ENCODE results near the gene TEAD3. TPM values are rescaled to one million over a fixed set of nuclear protein-coding genes. Genes with fewer than 3 reads are reported as not detected.
"Not testable (repeated sequence)": the region's sequence is repeated elsewhere in the genome, so short reads cannot be mapped to it uniquely, and the experiment has no call there.

TEAD3 gene
- total RNA-seq, 1 experiment from 2014 or later: 34.3 TPM

DNA sequence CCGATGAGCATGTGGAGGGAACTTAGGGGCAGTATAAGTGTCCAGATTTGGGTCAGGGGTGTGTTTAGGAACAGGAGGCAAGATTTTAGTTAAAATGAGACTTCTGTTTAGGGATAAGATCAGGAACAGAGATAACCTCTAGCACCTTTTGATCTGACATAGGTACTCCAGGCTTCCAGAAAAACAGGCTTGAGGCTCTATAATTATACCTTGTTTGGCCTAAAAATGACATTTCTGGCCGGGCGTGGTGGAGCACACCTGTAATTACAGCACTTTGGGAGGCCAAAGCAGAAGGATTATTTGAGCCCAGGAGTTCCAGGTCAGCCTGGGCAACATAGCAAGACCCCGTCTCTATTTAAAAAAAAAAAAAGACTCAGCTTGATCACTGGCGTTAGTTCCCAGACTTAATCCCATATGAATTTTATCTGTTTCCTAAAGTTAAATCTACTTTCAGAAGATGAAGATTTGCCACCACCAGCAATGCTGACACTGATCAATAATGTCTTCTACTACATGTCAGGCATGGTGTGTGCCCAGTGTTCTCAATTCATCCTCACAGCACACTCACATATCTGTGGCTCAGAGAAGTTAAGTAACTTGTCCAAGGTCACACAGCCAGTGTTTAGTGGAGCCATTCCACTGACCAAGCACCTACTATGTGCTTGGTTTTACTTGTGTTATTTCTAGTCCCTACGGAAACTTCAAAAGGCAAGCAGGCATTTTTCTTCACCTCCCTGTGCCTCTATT is 21.9 kb upstream of the TEAD3 start:
- DNase-seq (ENCODE audit: low spot score) (no peak), ATAC-seq (no peak)
- TF ChIP-seq AR (CRISPR knock-in tag; IDR thresholded peaks at IDR 0.05): no peak
- TF ChIP-seq USF2 (CRISPR knock-in tag; IDR thresholded peaks at IDR 0.05): no peak
- TF ChIP-seq, protein P1, sequence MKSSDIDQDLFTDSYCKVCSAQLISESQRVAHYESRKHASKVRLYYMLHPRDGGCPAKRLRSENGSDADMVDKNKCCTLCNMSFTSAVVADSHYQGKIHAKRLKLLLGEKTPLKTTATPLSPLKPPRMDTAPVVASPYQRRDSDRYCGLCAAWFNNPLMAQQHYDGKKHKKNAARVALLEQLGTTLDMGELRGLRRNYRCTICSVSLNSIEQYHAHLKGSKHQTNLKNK (CRISPR knock-in tag; IDR thresholded peaks at IDR 0.05): no peak
- TF ChIP-seq, protein P2, sequence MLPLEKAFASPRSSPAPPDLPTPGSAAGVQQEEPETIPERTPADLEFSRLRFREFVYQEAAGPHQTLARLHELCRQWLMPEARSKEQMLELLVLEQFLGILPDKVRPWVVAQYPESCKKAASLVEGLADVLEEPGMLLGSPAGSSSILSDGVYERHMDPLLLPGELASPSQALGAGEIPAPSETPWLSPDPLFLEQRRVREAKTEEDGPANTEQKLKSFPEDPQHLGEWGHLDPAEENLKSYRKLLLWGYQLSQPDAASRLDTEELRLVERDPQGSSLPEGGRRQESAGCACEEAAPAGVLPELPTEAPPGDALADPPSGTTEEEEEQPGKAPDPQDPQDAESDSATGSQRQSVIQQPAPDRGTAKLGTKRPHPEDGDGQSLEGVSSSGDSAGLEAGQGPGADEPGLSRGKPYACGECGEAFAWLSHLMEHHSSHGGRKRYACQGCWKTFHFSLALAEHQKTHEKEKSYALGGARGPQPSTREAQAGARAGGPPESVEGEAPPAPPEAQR (CRISPR knock-in tag; IDR thresholded peaks at IDR 0.05): no peak
- no peak for TF ChIP-seq ERG (CRISPR knock-in tag; IDR thresholded peaks at IDR 0.05)
- TF ChIP-seq SP1 (CRISPR knock-in tag; conservative IDR thresholded peaks at IDR 0.05): no peak
- TF ChIP-seq GTF2I (CRISPR knock-in tag; conservative IDR thresholded peaks at IDR 0.05): no peak
- TF ChIP-seq KAT7 (CRISPR knock-in tag; IDR thresholded peaks at IDR 0.05; ENCODE audit: borderline replicate concordance): no peak
- no peak for TF ChIP-seq RELA (CRISPR knock-in tag; IDR thresholded peaks at IDR 0.05; ENCODE audit: borderline replicate concordance)
- TF ChIP-seq TP53 (CRISPR knock-in tag; IDR thresholded peaks at IDR 0.05): no peak
- TF ChIP-seq FOXP1 (CRISPR knock-in tag; IDR thresholded peaks at IDR 0.05; ENCODE audit: borderline replicate concordance): no peak
- TF ChIP-seq, protein P3, sequence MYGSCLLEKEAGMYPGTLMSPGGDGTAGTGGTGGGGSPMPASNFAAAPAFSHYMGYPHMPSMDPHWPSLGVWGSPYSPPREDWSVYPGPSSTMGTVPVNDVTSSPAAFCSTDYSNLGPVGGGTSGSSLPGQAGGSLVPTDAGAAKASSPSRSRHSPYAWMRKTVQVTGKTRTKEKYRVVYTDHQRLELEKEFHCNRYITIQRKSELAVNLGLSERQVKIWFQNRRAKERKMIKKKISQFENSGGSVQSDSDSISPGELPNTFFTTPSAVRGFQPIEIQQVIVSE (CRISPR knock-in tag; IDR thresholded peaks at IDR 0.05; ENCODE audit: borderline replicate concordance): no peak
- TF ChIP-seq SMAD3 (CRISPR knock-in tag; IDR thresholded peaks at IDR 0.05; ENCODE audit: borderline replicate concordance): no peak
- no peak for TF ChIP-seq MLX (CRISPR knock-in tag; IDR thresholded peaks at IDR 0.05)
- TF ChIP-seq GABPB1 (CRISPR knock-in tag; IDR thresholded peaks at IDR 0.05): no peak
- TF ChIP-seq TEAD1 (CRISPR knock-in tag; IDR thresholded peaks at IDR 0.05): no peak
- no peak for TF ChIP-seq HMGA2 (CRISPR knock-in tag; IDR thresholded peaks at IDR 0.05)
- TF ChIP-seq, protein P4, sequence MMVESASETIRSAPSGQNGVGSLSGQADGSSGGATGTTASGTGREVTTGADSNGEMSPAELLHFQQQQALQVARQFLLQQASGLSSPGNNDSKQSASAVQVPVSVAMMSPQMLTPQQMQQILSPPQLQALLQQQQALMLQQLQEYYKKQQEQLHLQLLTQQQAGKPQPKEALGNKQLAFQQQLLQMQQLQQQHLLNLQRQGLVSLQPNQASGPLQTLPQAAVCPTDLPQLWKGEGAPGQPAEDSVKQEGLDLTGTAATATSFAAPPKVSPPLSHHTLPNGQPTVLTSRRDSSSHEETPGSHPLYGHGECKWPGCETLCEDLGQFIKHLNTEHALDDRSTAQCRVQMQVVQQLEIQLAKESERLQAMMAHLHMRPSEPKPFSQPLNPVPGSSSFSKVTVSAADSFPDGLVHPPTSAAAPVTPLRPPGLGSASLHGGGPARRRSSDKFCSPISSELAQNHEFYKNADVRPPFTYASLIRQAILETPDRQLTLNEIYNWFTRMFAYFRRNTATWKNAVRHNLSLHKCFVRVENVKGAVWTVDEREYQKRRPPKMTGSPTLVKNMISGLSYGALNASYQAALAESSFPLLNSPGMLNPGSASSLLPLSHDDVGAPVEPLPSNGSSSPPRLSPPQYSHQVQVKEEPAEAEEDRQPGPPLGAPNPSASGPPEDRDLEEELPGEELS (CRISPR knock-in tag; IDR thresholded peaks at IDR 0.05): no peak
- no peak for TF ChIP-seq ZNF423 (CRISPR knock-in tag; IDR thresholded peaks at IDR 0.05)
- ChIA-PET POLR2A (interaction anchor here (1.1 kb wide), 1 partner anchor 22 kb away, joined by 4 read pairs; no protein-coding TSS in a partner anchor), CTCF (interaction anchor here (0.6 to 7.0 kb wide), 3 partner anchors 34 to 239 kb away, joined by 3 to 147 read pairs (median 7); no protein-coding TSS in a partner anchor)
- H3K36me3 Mint-ChIP-seq: no peaks in the 10 kb centered on the region
- no peaks in the 10 kb centered on the region for H3K9me3 Mint-ChIP-seq
- H3K27ac Mint-ChIP-seq: no peak overlapping the region
- H3K27me3 Mint-ChIP-seq (ENCODE audit: low read depth): no peaks in the 10 kb centered on the region; the same call in 1 of the 2 replicates
- peaks cover 19% of the 10 kb centered on the region for H3K4me1 Mint-ChIP-seq
- no peak overlapping the region for H3K4me3 Mint-ChIP-seq

GRCh38 chr6:35517978-35518377 is 21.1 kb upstream of the TEAD3 start:
- H3K27me3 Mint-ChIP-seq (ENCODE audit: low read depth); DNase-seq (ENCODE audit: low spot score); H3K4me3 Mint-ChIP-seq; ATAC-seq; H3K9me3 Mint-ChIP-seq; H3K27ac Mint-ChIP-seq; POLR2A ChIA-PET; H3K36me3 Mint-ChIP-seq: not testable (repeated sequence)
- H3K4me1 Mint-ChIP-seq: peaks cover 19% of the 10 kb centered on the region
- CTCF ChIA-PET: interaction anchor here (2.2 kb wide), 1 partner anchor 34 kb away, joined by 7 read pairs; no protein-coding TSS in a partner anchor

Data from WTC11 (cell line).